Gastroesophageal sphincter (tissue), 4 donors: ENCODE data around the gene CDH13. TPM values are rescaled to one million over a fixed set of nuclear protein-coding genes. Genes with fewer than 3 reads are reported as not detected.

ENCODE experiments used
- ATAC-seq: fragments of 150-250 bp; one replicate; pipeline ENCODE4 v1.9.1; 2016; ENCODE audit warnings: mild to moderate bottlenecking, moderate library complexity
- H3K27ac ChIP-seq, 4 donors: fragments of 200-600 bp; sonication (generic) in 3 of 4; 1 replicate in 3 of 4; 2 replicates in 1 of 4; pipeline ENCODE4 v1.5.1; 2016 to 2019
- H3K27me3 ChIP-seq: fragments of 200-600 bp; sonication (generic); one replicate; pipeline ENCODE4 v1.5.1; 2019
- H3K36me3 ChIP-seq, 2 donors: fragments of 200-600 bp; sonication (generic); one replicate each; pipeline ENCODE4 v1.5.1; 2019; ENCODE audit warnings: control low read depth in 1 of 2
- H3K4me1 ChIP-seq, 3 donors: fragments of 200-600 bp; sonication (generic); 1 replicate in 2 of 3; 2 replicates in 1 of 3; pipeline ENCODE4 v1.5.1; 2016 to 2019; ENCODE audit warnings: control low read depth in 2 of 3
- H3K4me3 ChIP-seq, 2 donors: fragments of 200-600 bp; sonication (generic); one replicate each; pipeline ENCODE4 v1.5.1; 2019; ENCODE audit warnings: mild to moderate bottlenecking in 1 of 2, moderate library complexity in 1 of 2
- H3K9me3 ChIP-seq, 3 donors: fragments of 200-600 bp; sonication (generic); one replicate each; pipeline ENCODE4 v1.5.1; 2017 to 2019; ENCODE audit warnings: control low read depth in 2 of 3
- CTCF ChIP-seq, 4 experiments: fragments of 200-600 bp in 2 of 4; fragments of 450-650 bp in 2 of 4; sonication (generic) in 1 of 4; IDR thresholded peaks; one replicate each; pipeline ENCODE4 v1.5.1; 2017 to 2019; ENCODE audit warnings: antibody characterized with exemption in 4 of 4, mild to moderate bottlenecking in 2 of 4, moderate library complexity in 2 of 4
- EP300 ChIP-seq: sonication (generic); formaldehyde crosslinking; IDR thresholded peaks from one replicate; pipeline ENCODE4 v1.6.1; 2017; ENCODE audit warnings: antibody characterized with exemption, mild to moderate bottlenecking
- POLR2A ChIP-seq, 2 donors: fragments of 450-650 bp; IDR thresholded peaks; one replicate each; pipeline ENCODE4 v1.6.1; 2017; ENCODE audit warnings: antibody characterized with exemption in 2 of 2, mild to moderate bottlenecking in 2 of 2, moderate library complexity in 1 of 2
- POLR2AphosphoS5 ChIP-seq: sonication (generic); formaldehyde crosslinking; IDR thresholded peaks from one replicate; pipeline ENCODE4 v1.6.1; 2017; ENCODE audit warnings: antibody characterized with exemption
- WGBS, 2 donors: methylation state at CpG; one replicate each; pipeline ENCODE4 v1.1.5; 2018; ENCODE audit warnings: low coverage in 1 of 2; 5-methylcytosine and 5-hydroxymethylcytosine counted together
- total RNA-seq, 4 donors: library from RNA; depleted of rRNA; stranded (reverse); fragments of >200 nt; gene quantifications; one replicate each; pipeline ENCODE4 v1.1.0, GENCODE V29; 2016

The CDH13 gene
- total RNA-seq, 4 donors from 2014 or later, result 4.2 to 22.3 (median 11.4) TPM

- Histone ChIP-seq H3K36me3 (no peaks in the 10 kb centered on the region), H3K27me3 (no peaks in the 10 kb centered on the region), H3K4me1 (no peaks in the 10 kb centered on the region), H3K27ac (no peak overlapping the region), H3K9me3 (no peaks in the 10 kb centered on the region), H3K4me3 (no peak overlapping the region)
- WGBS, 2 donors, result 76 to 88% methylated on average over 5 of the region's 7 CpGs
- ATAC-seq, result no peak
- no peak for TF ChIP-seq EP300
- TF ChIP-seq POLR2AphosphoS5, result no peak
- no peak for TF ChIP-seq CTCF (IDR thresholded peaks at IDR 0.05)
- no peak for TF ChIP-seq POLR2A (IDR thresholded peaks at IDR 0.05)
Measured at GRCh38 chr16:82860071-82860470, 233.3 kb downstream of the CDH13 start.

- no peaks in the 10 kb centered on the region for H3K36me3 ChIP-seq
- H3K4me1 ChIP-seq, result no peaks in the 10 kb centered on the region
- no peaks in the 10 kb centered on the region for H3K9me3 ChIP-seq
- no peaks in the 10 kb centered on the region for H3K27me3 ChIP-seq
- no CpG with 5 or more reads among the region's 1 CpG for WGBS, 2 donors
- no peak for ATAC-seq
- TF ChIP-seq POLR2AphosphoS5, result no peak
- TF ChIP-seq CTCF (IDR thresholded peaks at IDR 0.05), result no peak
- TF ChIP-seq EP300, result no peak
- no peak for TF ChIP-seq POLR2A (IDR thresholded peaks at IDR 0.05)
- H3K27ac ChIP-seq, result no peak overlapping the region
- no peak overlapping the region for H3K4me3 ChIP-seq
Measured at GRCh38 chr16:82862057-82862456, 235.3 kb downstream of the CDH13 start.

GRCh38 chr16:82864332-82865040, 237.7 kb downstream of the CDH13 start:
- TF ChIP-seq EP300, result no peak
- TF ChIP-seq POLR2AphosphoS5, result no peak
- no peak for TF ChIP-seq POLR2A (IDR thresholded peaks at IDR 0.05)
- no peak for TF ChIP-seq CTCF (IDR thresholded peaks at IDR 0.05)
- Histone ChIP-seq H3K9me3 (no peaks in the 10 kb centered on the region), H3K4me3 (no peak overlapping the region), H3K27me3 (no peaks in the 10 kb centered on the region), H3K27ac (no peak overlapping the region), H3K36me3 (no peaks in the 10 kb centered on the region), H3K4me1 (no peaks in the 10 kb centered on the region)
- 78 to 88% methylated on average over 4 to 8 of the region's 9 CpGs for WGBS, 2 donors
- no peak for ATAC-seq

GRCh38 chr16:82865412-82865811, 238.6 kb downstream of the CDH13 start:
- WGBS, 2 donors, result 60 to 63% methylated on average over 2 to 3 of the region's 4 CpGs
- H3K4me3 ChIP-seq, result no peak overlapping the region
- no peak for ATAC-seq
- H3K36me3 ChIP-seq, result no peaks in the 10 kb centered on the region
- no peaks in the 10 kb centered on the region for H3K27me3 ChIP-seq
- H3K27ac ChIP-seq, result no peak overlapping the region
- H3K4me1 ChIP-seq, result no peaks in the 10 kb centered on the region
- H3K9me3 ChIP-seq, result no peaks in the 10 kb centered on the region
- TF ChIP-seq EP300, result no peak
- no peak for TF ChIP-seq CTCF (IDR thresholded peaks at IDR 0.05)
- no peak for TF ChIP-seq POLR2A (IDR thresholded peaks at IDR 0.05)
- no peak for TF ChIP-seq POLR2AphosphoS5

GRCh38 chr16:82867485-82867884, 240.7 kb downstream of the CDH13 start:
- Histone ChIP-seq H3K27ac (no peak overlapping the region), H3K36me3 (no peaks in the 10 kb centered on the region), H3K9me3 (peaks cover 0 to 5% (median 0%) of the 10 kb centered on the region in 3 donors), H3K4me1 (no peaks in the 10 kb centered on the region), H3K4me3 (no peak overlapping the region), H3K27me3 (no peaks in the 10 kb centered on the region)
- TF ChIP-seq CTCF (IDR thresholded peaks at IDR 0.05), result no peak
- TF ChIP-seq POLR2A (IDR thresholded peaks at IDR 0.05), result no peak
- TF ChIP-seq POLR2AphosphoS5, result no peak
- no peak for TF ChIP-seq EP300
- no peak for ATAC-seq
- 18 to 29% methylated on average over 1 of the region's 1 CpG for WGBS, 2 donors
